Activated CD8-positive, alpha-beta memory T cell treated with anti-CD3 and anti-CD28 coated beads for 36 hours (primary cell): ENCODE results near the gene NKX6-1. TPM values are rescaled to one million over a fixed set of nuclear protein-coding genes. Genes with fewer than 3 reads are reported as not detected.

ENCODE experiments used
- CTCF ChIA-PET: fragments of 350-600 bp; sonication (Branson Sonifier 250); formaldehyde crosslinking; loops from one replicate; lab custom pipeline; 2021; ENCODE audit warnings: antibody characterized with exemption; lab: Charles Lee
- POLR2A ChIA-PET: fragments of 350-600 bp; sonication (Branson Sonifier 250); formaldehyde crosslinking; loops from one replicate; lab custom pipeline; 2021; ENCODE audit warnings: antibody characterized with exemption; lab: Charles Lee
- total RNA-seq, 2 experiments: library from RNA; stranded (reverse); gene quantifications; one replicate each; pipeline ENCODE4 v1.2.3, GENCODE V29; 2021

The NKX6-1 gene
- total RNA-seq, 2 experiments from 2014 or later = not detected

GRCh38 chr4:84500386-84501201, 1.5 kb upstream of the NKX6-1 start:
- POLR2A ChIA-PET = no interaction called here

GRCh38 chr4:84499624-84499982, 511 bp upstream of the NKX6-1 start:
- POLR2A ChIA-PET = no interaction called here

More at GRCh38 chr4:84500386-84501201, 1.5 kb upstream of the NKX6-1 start:
- CTCF ChIA-PET = no interaction called here

GRCh38 chr4:84498203-84498934, 723 bp downstream of the NKX6-1 start:
- ChIA-PET POLR2A (no interaction called here), CTCF (no interaction called here)

More at GRCh38 chr4:84499624-84499982, 511 bp upstream of the NKX6-1 start:
- CTCF ChIA-PET = no interaction called here

GRCh38 chr4:84497504-84498202, 1.4 kb downstream of the NKX6-1 start:
- POLR2A ChIA-PET = no interaction called here
- CTCF ChIA-PET = no interaction called here

- ChIA-PET POLR2A (no interaction called here), CTCF (no interaction called here)
These were observed 2.2 kb downstream of the NKX6-1 start for GRCh38 chr4:84496706-84497503.

- POLR2A ChIA-PET = no interaction called here
- CTCF ChIA-PET = no interaction called here
These were observed 2.8 kb downstream of the NKX6-1 start for GRCh38 chr4:84496331-84496705.

- ChIA-PET CTCF (no interaction called here), POLR2A (no interaction called here)
These were observed 3.3 kb downstream of the NKX6-1 start for GRCh38 chr4:84495794-84496261.

GRCh38 chr4:84495118-84495793, 3.8 kb downstream of the NKX6-1 start:
- ChIA-PET CTCF (no interaction called here), POLR2A (no interaction called here)

GRCh38 chr4:84494531-84494930, 4.6 kb downstream of the NKX6-1 start:
- POLR2A ChIA-PET = no interaction called here

GRCh38 chr4:84494076-84494475, 5.0 kb downstream of the NKX6-1 start:
- POLR2A ChIA-PET = no interaction called here
- CTCF ChIA-PET = no interaction called here

More at GRCh38 chr4:84494531-84494930, 4.6 kb downstream of the NKX6-1 start:
- CTCF ChIA-PET = no interaction called here

GRCh38 chr4:84493092-84493850, 5.8 kb downstream of the NKX6-1 start:
- CTCF ChIA-PET = no interaction called here
- POLR2A ChIA-PET = no interaction called here

GRCh38 chr4:84492737-84493091, 6.4 kb downstream of the NKX6-1 start:
- POLR2A ChIA-PET = no interaction called here
- CTCF ChIA-PET = no interaction called here

- CTCF ChIA-PET = no interaction called here
- POLR2A ChIA-PET = no interaction called here
These were observed 6.8 kb downstream of the NKX6-1 start for GRCh38 chr4:84492290-84492689.

GRCh38 chr4:84491481-84491880, 7.6 kb downstream of the NKX6-1 start:
- ChIA-PET POLR2A (no interaction called here), CTCF (interaction anchor here (1.0 kb wide), 1 partner anchor 12 kb away, joined by 3 read pairs; no protein-coding TSS in a partner anchor)

GRCh38 chr4:84490663-84491062, 8.4 kb downstream of the NKX6-1 start:
- CTCF ChIA-PET = no interaction called here
- POLR2A ChIA-PET = no interaction called here

- CTCF ChIA-PET = no interaction called here
- POLR2A ChIA-PET = no interaction called here
These were observed 14.9 kb downstream of the NKX6-1 start for GRCh38 chr4:84484236-84484635.

GRCh38 chr4:84483688-84484087, 15.4 kb downstream of the NKX6-1 start:
- CTCF ChIA-PET = no interaction called here
- POLR2A ChIA-PET = no interaction called here
